ENCODE data around the gene SPO11. TPM values are rescaled to one million over a fixed set of nuclear protein-coding genes. Genes with fewer than 3 reads are reported as not detected.
A peak's percentile ranks its signal among the peaks of the same experiment; 100 is the strongest.

SPO11 gene
- total RNA-seq, 2 experiments from 2014 or later: not detected

GRCh38 chr20:57387463-57387862 lies 57.9 kb downstream of the SPO11 start:
- Mint-ChIP-seq H3K36me3 (ENCODE audit: low read depth) (peaks cover 42% of the 10 kb centered on the region), H3K4me1 (ENCODE audit: low read depth) (peaks cover 21% of the 10 kb centered on the region), H3K27me3 (no peaks in the 10 kb centered on the region), H3K27ac (no peak overlapping the region), H3K9me3 (no peaks in the 10 kb centered on the region), H3K4me3 (no peak overlapping the region)
- DNase-seq (peak in 1 of 14 experiments; percentile 29), ATAC-seq (ENCODE audit: poor library complexity) (no peak)
- Histone ChIP-seq H3K36me3 (ENCODE audit: insufficient read depth, low read length) (peaks cover 7% of the 10 kb centered on the region), H3K9me3 (ENCODE audit: control insufficient read depth in 1 of 2, insufficient read depth in 1 of 2, low read length in 2 of 2) (no peaks in the 10 kb centered on the region), H3K27me3 (ENCODE audit: control insufficient read depth in 1 of 2, insufficient read depth in 2 of 2, low read length in 2 of 2) (no peaks in the 10 kb centered on the region), H3K4me3 (ENCODE audit: low read length) (no peak overlapping the region), H3K4me1 (ENCODE audit: insufficient read depth, low read length) (peaks cover 34% of the 10 kb centered on the region), H3K27ac (ENCODE audit: low read depth in 1 of 2, low read length in 2 of 2) (no peak overlapping the region)
- intact Hi-C loops (cut with DNase I, micrococcal nuclease): loop anchor here in 1 of 2 experiments (10.0 kb wide), 1 partner anchor 817 kb away; no protein-coding TSS in a partner anchor
- TF ChIP-seq CTCF (IDR thresholded peaks at IDR 0.05): no peak
- ChIA-PET CTCF (no interaction called here), POLR2A (interaction anchor here (1.1 to 6.3 kb wide), 2 partner anchors 13 to 232 kb away, joined by 3 to 132 read pairs; partner anchors contain the start of gene ZBP1)

- ChIA-PET CTCF (interaction anchor here (1.4 to 2.5 kb wide), 2 partner anchors 43 to 47 kb away, joined by 4 to 10 read pairs; no protein-coding TSS in a partner anchor), POLR2A (interaction anchor here (1.1 to 6.3 kb wide), 2 partner anchors 12 to 232 kb away, joined by 3 to 132 read pairs; partner anchors contain the start of gene ZBP1)
- ATAC-seq (ENCODE audit: poor library complexity) (no peak), DNase-seq (no peak)
- Histone ChIP-seq H3K9me3 (ENCODE audit: control insufficient read depth in 1 of 2, insufficient read depth in 1 of 2, low read length in 2 of 2) (no peaks in the 10 kb centered on the region), H3K27ac (ENCODE audit: low read depth in 1 of 2, low read length in 2 of 2) (no peak overlapping the region), H3K4me1 (ENCODE audit: insufficient read depth, low read length) (peaks cover 37% of the 10 kb centered on the region), H3K27me3 (ENCODE audit: control insufficient read depth in 1 of 2, insufficient read depth in 2 of 2, low read length in 2 of 2) (no peaks in the 10 kb centered on the region), H3K36me3 (ENCODE audit: insufficient read depth, low read length) (peaks cover 7% of the 10 kb centered on the region), H3K4me3 (ENCODE audit: low read length) (no peak overlapping the region)
- Mint-ChIP-seq H3K36me3 (ENCODE audit: low read depth) (peaks cover 42% of the 10 kb centered on the region), H3K4me3 (peak overlapping the region; percentile 90), H3K27me3 (peaks cover 4% of the 10 kb centered on the region), H3K9me3 (no peaks in the 10 kb centered on the region), H3K4me1 (ENCODE audit: low read depth) (peaks cover 22% of the 10 kb centered on the region), H3K27ac (peak overlapping the region; percentile 89)
- intact Hi-C loops (cut with DNase I, micrococcal nuclease): loop anchor here in 1 of 2 experiments (2.0 to 10.0 kb wide), 2 partner anchors 35 to 817 kb away; no protein-coding TSS in a partner anchor
- TF ChIP-seq CTCF (IDR thresholded peaks at IDR 0.05): no peak
These were observed 58.4 kb downstream of the SPO11 start for GRCh38 chr20:57387945-57388371.

- Mint-ChIP-seq H3K36me3 (ENCODE audit: low read depth) (peaks cover 53% of the 10 kb centered on the region), H3K27me3 (peaks cover 6% of the 10 kb centered on the region), H3K4me1 (ENCODE audit: low read depth) (peaks cover 34% of the 10 kb centered on the region), H3K4me3 (peak overlapping the region; percentile 92), H3K27ac (peak overlapping the region; percentile 89), H3K9me3 (no peaks in the 10 kb centered on the region)
- intact Hi-C loops (cut with DNase I, micrococcal nuclease): loop anchor here (1.0 to 10.0 kb wide), 3 partner anchors 9 to 816 kb away; no protein-coding TSS in a partner anchor
- peaks cover 16% of the 10 kb centered on the region for H3K36me3 ChIP-seq (ENCODE audit: insufficient read depth, low read length)
- peaks cover 43% of the 10 kb centered on the region for H3K4me1 ChIP-seq (ENCODE audit: insufficient read depth, low read length)
- peak overlapping the region; percentile 38 to 74 for H3K27ac ChIP-seq (ENCODE audit: low read depth in 1 of 2, low read length in 2 of 2)
- CTCF ChIA-PET: interaction anchor here (1.0 to 2.5 kb wide), 5 partner anchors 8 to 85 kb away, joined by 3 to 14 read pairs (median 9); no protein-coding TSS in a partner anchor
- peak overlapping the region; percentile 50 for H3K4me3 ChIP-seq (ENCODE audit: low read length)
- no peaks in the 10 kb centered on the region for H3K9me3 ChIP-seq (ENCODE audit: control insufficient read depth in 1 of 2, insufficient read depth in 1 of 2, low read length in 2 of 2)
- DNase-seq: peak in 12 of 14 experiments; percentile 43 to 83 (median 64)
- peak; percentile 59 for TF ChIP-seq CTCF (IDR thresholded peaks at IDR 0.05)
- peak; percentile 13 for ATAC-seq (ENCODE audit: poor library complexity)
- H3K27me3 ChIP-seq (ENCODE audit: control insufficient read depth in 1 of 2, insufficient read depth in 2 of 2, low read length in 2 of 2): no peaks in the 10 kb centered on the region
- POLR2A ChIA-PET: interaction anchor here (0.6 to 6.3 kb wide), 7 partner anchors 11 to 231 kb away, joined by 3 to 132 read pairs (median 5); partner anchors contain the start of gene ZBP1
These were observed 59.5 kb downstream of the SPO11 start for GRCh38 chr20:57388953-57389694.

All from CD4-positive, alpha-beta T cell (primary cell).